Loucy (cell line): Measurements from ENCODE around the gene IL21R.

ENCODE experiments used
- H2AFZ ChIP-seq: fragments of 200-600 bp; sonication (generic); 2 replicates; pipeline ENCODE4 v1.6.0; 2016; ENCODE audit warnings: antibody characterized with exemption, mild to moderate bottlenecking, low read length, moderate library complexity
- H3F3A ChIP-seq: fragments of 200-600 bp; 2 replicates; pipeline ENCODE4 v1.6.0; 2016; ENCODE audit warnings: antibody characterized with exemption, low read depth, mild to moderate bottlenecking
- H3K27me3 ChIP-seq: fragments of 200-600 bp; sonication (generic); 2 replicates; pipeline ENCODE4 v1.6.1; 2014; ENCODE audit warnings: low read length, mild to moderate bottlenecking; ENCODE audit not compliant: insufficient read depth, poor library complexity, severe bottlenecking
- H3K36me3 ChIP-seq: fragments of 200-600 bp; sonication (generic); 2 replicates; pipeline ENCODE4 v1.6.1; 2016; ENCODE audit warnings: low read length; ENCODE audit not compliant: insufficient read depth
- H3K4me1 ChIP-seq: fragments of 200-600 bp; sonication (generic); 2 replicates; pipeline ENCODE4 v1.5.1; 2014; ENCODE audit warnings: low read length, mild to moderate bottlenecking; ENCODE audit not compliant: insufficient read depth, poor library complexity, severe bottlenecking
- H3K4me2 ChIP-seq: fragments of 200-600 bp; sonication (generic); 2 replicates; pipeline ENCODE4 v1.6.0; 2014; ENCODE audit warnings: antibody characterized with exemption, low read length, low read depth, mild to moderate bottlenecking; ENCODE audit not compliant: poor library complexity, severe bottlenecking
- H3K4me3 ChIP-seq: fragments of 200-600 bp; sonication (generic); 2 replicates; pipeline ENCODE4 v1.5.1; 2014; ENCODE audit warnings: low read length, mild to moderate bottlenecking, mixed read lengths; ENCODE audit not compliant: poor library complexity, severe bottlenecking
- H3K79me2 ChIP-seq: fragments of 200-600 bp; sonication (generic); 2 replicates; pipeline ENCODE4 v1.6.1; 2014; ENCODE audit warnings: low read length; ENCODE audit not compliant: insufficient read depth
- H3K9ac ChIP-seq: fragments of 200-600 bp; sonication (generic); 2 replicates; pipeline ENCODE4 v1.6.0; 2014; ENCODE audit warnings: mild to moderate bottlenecking, low read depth, low read length, moderate library complexity; ENCODE audit not compliant: poor library complexity, severe bottlenecking
- H3K9me2 ChIP-seq: fragments of 200-600 bp; sonication (generic); replicated peaks from 2 replicates; pipeline ENCODE4 v1.6.1; 2016; ENCODE audit warnings: low read depth, low read length, mixed read lengths
- H3K9me3 ChIP-seq: fragments of 200-600 bp; sonication (generic); 2 replicates; pipeline ENCODE4 v1.6.1; 2014; ENCODE audit warnings: mild to moderate bottlenecking, antibody characterized with exemption, low read length, low read depth; ENCODE audit not compliant: insufficient read depth
- H4K20me1 ChIP-seq: fragments of 200-600 bp; sonication (generic); 2 replicates; pipeline ENCODE4 v1.6.0; 2014; ENCODE audit warnings: antibody characterized with exemption, low read length, mild to moderate bottlenecking; ENCODE audit not compliant: insufficient read depth, poor library complexity, severe bottlenecking
- CTCF ChIP-seq: fragments of 200-600 bp; sonication (generic); conservative IDR thresholded peaks from 2 replicates; pipeline ENCODE4 v1.5.1; 2014; ENCODE audit warnings: mild to moderate bottlenecking, antibody characterized with exemption, low read length
- EZH2phosphoT487 ChIP-seq: fragments of 200-600 bp; IDR thresholded peaks from 2 replicates; pipeline ENCODE4 v1.6.1; 2018; ENCODE audit warnings: antibody characterized with exemption, mild to moderate bottlenecking, moderate library complexity, borderline replicate concordance

The IL21R gene

DNA sequence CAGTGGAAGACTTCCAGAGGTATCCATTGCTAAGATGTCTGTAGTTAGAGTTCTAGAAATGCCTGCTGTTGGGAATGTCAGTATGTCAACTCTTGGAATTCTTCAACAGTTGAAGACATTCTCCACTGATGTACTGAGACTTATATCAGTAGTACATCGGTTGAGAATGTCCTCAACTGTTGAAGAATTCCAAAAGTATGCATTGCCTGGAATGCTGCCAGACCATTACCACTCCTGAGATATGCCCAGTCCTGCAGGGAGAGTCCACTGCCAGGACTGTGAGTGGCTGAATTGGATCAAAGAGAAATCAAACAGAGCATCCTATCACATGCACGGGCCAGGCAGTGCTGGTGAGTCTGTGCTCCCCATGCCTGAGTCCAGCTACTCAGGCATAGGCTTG, 42.0 kb downstream of the IL21R start:
- peaks cover 21% of the 10 kb centered on the region for H3K4me1 ChIP-seq
- H3K9me2 ChIP-seq: no peaks in the 10 kb centered on the region
- H3K9me3 ChIP-seq: no peaks in the 10 kb centered on the region; the same call in 1 of the 2 replicates
- TF ChIP-seq EZH2phosphoT487: no peak
- no peak for TF ChIP-seq CTCF
- H4K20me1 ChIP-seq: no peaks in the 10 kb centered on the region
- H3K4me2 ChIP-seq: no peak overlapping the region
- H3K27me3 ChIP-seq: no peaks in the 10 kb centered on the region
- no peaks in the 10 kb centered on the region for H3F3A ChIP-seq
- no peaks in the 10 kb centered on the region for H3K79me2 ChIP-seq
- peaks cover 24% of the 10 kb centered on the region; the same call in 1 of the 2 replicates for H3K36me3 ChIP-seq
- H2AFZ ChIP-seq: no peak overlapping the region
- H3K4me3 ChIP-seq: no peak overlapping the region
- no peak overlapping the region for H3K9ac ChIP-seq

DNA sequence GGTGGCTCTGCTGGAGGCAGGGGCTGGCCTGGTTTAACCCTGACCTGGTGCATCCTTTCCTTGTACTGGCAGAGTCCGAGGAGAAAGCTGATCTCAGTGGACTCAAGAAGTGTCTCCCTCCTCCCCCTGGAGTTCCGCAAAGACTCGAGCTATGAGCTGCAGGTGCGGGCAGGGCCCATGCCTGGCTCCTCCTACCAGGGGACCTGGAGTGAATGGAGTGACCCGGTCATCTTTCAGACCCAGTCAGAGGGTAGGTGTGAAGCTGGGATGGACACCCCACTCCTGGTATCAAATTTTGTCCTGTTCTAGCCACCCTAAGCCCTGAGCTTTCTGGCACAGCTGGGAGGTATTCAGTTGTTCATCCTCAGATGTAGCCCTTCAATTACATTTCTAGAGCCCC, 42.5 kb downstream of the IL21R start:
- TF ChIP-seq CTCF (no peak), EZH2phosphoT487 (no peak)
- H4K20me1 ChIP-seq: no peaks in the 10 kb centered on the region
- H3K36me3 ChIP-seq: peaks cover 24% of the 10 kb centered on the region; the same call in 1 of the 2 replicates

GRCh38 chr16:27445502-27446175, 43.7 kb downstream of the IL21R start:
- Histone ChIP-seq H3K27me3 (no peaks in the 10 kb centered on the region), H3K36me3 (peaks cover 24% of the 10 kb centered on the region; the same call in 1 of the 2 replicates), H3F3A (no peaks in the 10 kb centered on the region), H3K79me2 (no peaks in the 10 kb centered on the region), H4K20me1 (no peaks in the 10 kb centered on the region), H3K4me1 (peaks cover 37% of the 10 kb centered on the region), H3K4me2 (no peak overlapping the region), H3K9me2 (no peaks in the 10 kb centered on the region), H3K4me3 (no peak overlapping the region), H2AFZ (no peak overlapping the region), H3K9me3 (no peaks in the 10 kb centered on the region; the same call in 1 of the 2 replicates), H3K9ac (no peak overlapping the region)
- no peak for TF ChIP-seq EZH2phosphoT487
- peak; percentile 40; the same call in 1 of the 2 replicates for TF ChIP-seq CTCF

More for the DNA sequence above, 42.5 kb downstream of the IL21R start:
- Histone ChIP-seq H2AFZ (no peak overlapping the region), H3K9me3 (no peaks in the 10 kb centered on the region; the same call in 1 of the 2 replicates), H3K4me3 (no peak overlapping the region), H3K27me3 (no peaks in the 10 kb centered on the region), H3F3A (no peaks in the 10 kb centered on the region), H3K4me1 (peaks cover 26% of the 10 kb centered on the region), H3K4me2 (no peak overlapping the region), H3K9ac (no peak overlapping the region), H3K79me2 (no peaks in the 10 kb centered on the region), H3K9me2 (no peaks in the 10 kb centered on the region)
